HG03175 (cell line): ENCODE measurements around the gene THNSL1.

Experiments used
- ATAC-seq: cut with Tn5 transposase; IDR thresholded peaks from one replicate; pipeline ENCODE4 v1.9.1; 2021; ENCODE audit warnings: mild to moderate bottlenecking, moderate library complexity; ENCODE audit not compliant: unreplicated experiment

The THNSL1 gene

GRCh38 chr10:25057886-25058285, 41.5 kb downstream of the THNSL1 start:
- ATAC-seq = no peak

- ATAC-seq = no peak
Measured at GRCh38 chr10:25059990-25060389, 43.6 kb downstream of the THNSL1 start.

- ATAC-seq = no peak
Measured at GRCh38 chr10:25061125-25061524, 44.7 kb downstream of the THNSL1 start.

GRCh38 chr10:25061711-25062449, 45.5 kb downstream of the THNSL1 start:
- ATAC-seq = no peak

- no peak for ATAC-seq
Measured at GRCh38 chr10:25063157-25063556, 46.7 kb downstream of the THNSL1 start.

- no peak for ATAC-seq
Measured at GRCh38 chr10:25063644-25064043, 47.2 kb downstream of the THNSL1 start.

- no peak for ATAC-seq
Measured at GRCh38 chr10:25064401-25064800, 48.0 kb downstream of the THNSL1 start.

- no peak for ATAC-seq
Measured at GRCh38 chr10:25065761-25066476, 49.5 kb downstream of the THNSL1 start.

- no peak for ATAC-seq
Measured at GRCh38 chr10:25068152-25069058, 52.0 kb downstream of the THNSL1 start.

GRCh38 chr10:25071227-25071626, 54.8 kb downstream of the THNSL1 start:
- ATAC-seq = no peak

GRCh38 chr10:25072786-25073185, 56.4 kb downstream of the THNSL1 start:
- ATAC-seq = no peak

GRCh38 chr10:25075825-25076224, 59.4 kb downstream of the THNSL1 start:
- ATAC-seq = no peak
